IMR-90 (cell line): ENCODE data around the gene NUP54. TPM values are rescaled to one million over a fixed set of nuclear protein-coding genes. Genes with fewer than 3 reads are reported as not detected.

Source experiments
- ATAC-seq: fragments of 200-7000 bp; cut with Tn5 transposase; 2 replicates; pipeline ENCODE4 v1.9.1; 2020; ENCODE audit warnings: low read depth, mild to moderate bottlenecking, moderate library complexity
- BruUV-seq: library from RNA; stranded (reverse); fragments of 400-500 nt; replicated peaks from 2 replicates; lab custom pipeline; 2021; lab: Mats Ljungman, UMichigan
- CTCF ChIA-PET: fragments of 300-600 bp; formaldehyde crosslinking; extraction: SDS; loops from one replicate; lab custom pipeline; 2021; ENCODE audit warnings: antibody characterized with exemption; lab: Yijun Ruan, JAX
- POLR2A ChIA-PET: fragments of 300-600 bp; sonication (Branson Sonifier 250); formaldehyde crosslinking; loops from one replicate; lab custom pipeline; 2022; ENCODE audit warnings: antibody characterized with exemption; ENCODE audit not compliant: unreplicated experiment; lab: Charles Lee
- DNase-seq: peaks from one replicate; pipeline ENCODE4 v3.0.0; 2013
- H2AFZ ChIP-seq: replicated peaks from 2 replicates; pipeline ENCODE3; 2013; ENCODE audit warnings: low read length, mild to moderate bottlenecking; ENCODE audit not compliant: poor library complexity
- H2AK5ac ChIP-seq: 2 replicates; pipeline ENCODE4 v1.6.1; 2013; ENCODE audit warnings: low read depth, low read length, inconsistent platforms
- H2AK9ac ChIP-seq: replicated peaks from 2 replicates; pipeline ENCODE3; 2013; ENCODE audit warnings: mild to moderate bottlenecking, low read depth, low read length, moderate library complexity; ENCODE audit not compliant: poor library complexity
- H2BK120ac ChIP-seq: 2 replicates; pipeline ENCODE4 v1.6.1; 2013; ENCODE audit warnings: low read depth, low read length, inconsistent platforms
- H2BK15ac ChIP-seq: 3 replicates; pipeline ENCODE4 v1.6.1; 2013; ENCODE audit warnings: low read depth, low read length, inconsistent platforms
- H2BK20ac ChIP-seq: 2 replicates; pipeline ENCODE4 v1.6.1; 2013; ENCODE audit warnings: low read depth, mild to moderate bottlenecking, inconsistent platforms, low read length, moderate library complexity
- H2BK5ac ChIP-seq: 2 replicates; pipeline ENCODE4 v1.6.1; 2013; ENCODE audit warnings: mild to moderate bottlenecking, low read depth, low read length, inconsistent platforms; ENCODE audit not compliant: poor library complexity, severe bottlenecking
- H3K14ac ChIP-seq: replicated peaks from 2 replicates; pipeline ENCODE4 v1.6.1; 2013; ENCODE audit warnings: low read depth, low read length, inconsistent platforms
- H3K18ac ChIP-seq: 2 replicates; pipeline ENCODE4 v1.6.1; 2013; ENCODE audit warnings: low read depth, low read length, control low read depth
- H3K23ac ChIP-seq: 2 replicates; pipeline ENCODE4 v1.6.1; 2013; ENCODE audit warnings: low read depth, low read length, inconsistent platforms
- H3K27ac ChIP-seq: 2 replicates; pipeline ENCODE4 v1.5.1; 2013; ENCODE audit warnings: mild to moderate bottlenecking, control low read depth, low read length; ENCODE audit not compliant: insufficient read depth
- H3K27me3 ChIP-seq: 2 replicates; pipeline ENCODE4 v1.6.1; 2013; ENCODE audit warnings: low read length; ENCODE audit not compliant: control insufficient read depth, insufficient read depth
- H3K36me3 ChIP-seq: 2 replicates; pipeline ENCODE4 v1.6.1; 2013; ENCODE audit warnings: low read length, mixed read lengths; ENCODE audit not compliant: control insufficient read depth, insufficient read depth
- H3K4ac ChIP-seq: 2 replicates; pipeline ENCODE4 v1.6.1; 2013; ENCODE audit warnings: low read depth, low read length, inconsistent platforms
- H3K4me1 ChIP-seq: 2 replicates; pipeline ENCODE4 v1.6.1; 2013; ENCODE audit warnings: low read length, mixed read lengths; ENCODE audit not compliant: control insufficient read depth, insufficient read depth
- H3K4me2 ChIP-seq: 2 replicates; pipeline ENCODE4 v1.6.1; 2013; ENCODE audit warnings: low read depth, mild to moderate bottlenecking, control low read depth, low read length, moderate library complexity
- H3K4me3 ChIP-seq: 2 replicates; pipeline ENCODE4 v1.5.1; 2013; ENCODE audit warnings: low read depth, mild to moderate bottlenecking, control low read depth, low read length, moderate library complexity; ENCODE audit not compliant: insufficient read depth
- H3K56ac ChIP-seq: 2 replicates; pipeline ENCODE4 v1.6.1; 2013; ENCODE audit warnings: low read length, inconsistent platforms; ENCODE audit not compliant: insufficient read depth; ENCODE audit errors: extremely low read depth
- H3K79me1 ChIP-seq, 2 experiments: 2 replicates each; pipeline ENCODE4 v1.6.1; 2013; ENCODE audit warnings: low read length in 2 of 2, inconsistent platforms in 1 of 2, low read depth in 1 of 2
- H3K9ac ChIP-seq: 2 replicates; pipeline ENCODE4 v1.6.1; 2013; ENCODE audit warnings: low read depth, low read length, control low read depth
- H3K9me1 ChIP-seq: 2 replicates; pipeline ENCODE4 v1.6.1; 2013; ENCODE audit warnings: low read length, inconsistent platforms; ENCODE audit not compliant: insufficient read depth
- H3K9me3 ChIP-seq: 2 replicates; pipeline ENCODE4 v1.6.1; 2013; ENCODE audit warnings: low read length; ENCODE audit not compliant: control insufficient read depth, insufficient read depth
- H4K20me1 ChIP-seq: 2 replicates; pipeline ENCODE4 v1.6.1; 2013; ENCODE audit warnings: low read length, inconsistent platforms; ENCODE audit not compliant: insufficient read depth
- H4K5ac ChIP-seq: 2 replicates; pipeline ENCODE4 v1.6.1; 2013; ENCODE audit warnings: mild to moderate bottlenecking, low read depth, low read length, control low read depth
- H4K8ac ChIP-seq, 2 experiments: 2 replicates each; pipeline ENCODE4 v1.6.1; 2013; ENCODE audit warnings: low read depth in 2 of 2, low read length in 2 of 2, control low read depth in 1 of 2, inconsistent platforms in 1 of 2
- H4K91ac ChIP-seq: 2 replicates; pipeline ENCODE4 v1.6.1; 2013; ENCODE audit warnings: low read depth, low read length, inconsistent platforms; ENCODE audit not compliant: insufficient read depth
- BHLHE40 ChIP-seq: fragments of 150-350 bp; IDR thresholded peaks from 2 replicates; pipeline ENCODE4 v1.6.1; 2016; ENCODE audit warnings: mild to moderate bottlenecking, low read depth, low read length
- CEBPB ChIP-seq: IDR thresholded peaks from 2 replicates; pipeline ENCODE4 v1.6.1; 2012; ENCODE audit warnings: low read depth, low read length, improper control_type of control experiment
- CHD1 ChIP-seq: IDR thresholded peaks from 2 replicates; pipeline ENCODE4 v1.6.1; 2012; ENCODE audit warnings: low read depth, low read length, improper control_type of control experiment
- CTCF ChIP-seq: conservative IDR thresholded peaks from 2 replicates; pipeline ENCODE4 v1.5.1; 2012; ENCODE audit warnings: mild to moderate bottlenecking, low read depth, low read length, improper control_type of control experiment
- ELK1 ChIP-seq: fragments of 150-350 bp; IDR thresholded peaks from 2 replicates; pipeline ENCODE4 v1.6.1; 2016; ENCODE audit warnings: low read depth, mild to moderate bottlenecking, low read length, moderate library complexity, borderline replicate concordance
- FOS ChIP-seq: fragments of 150-350 bp; IDR thresholded peaks from 2 replicates; pipeline ENCODE4 v1.6.1; 2016; ENCODE audit warnings: low read depth, low read length
- MAFK ChIP-seq: IDR thresholded peaks from 2 replicates; pipeline ENCODE4 v1.6.1; 2012; ENCODE audit warnings: low read depth, low read length, improper control_type of control experiment
- MAZ ChIP-seq: IDR thresholded peaks from 2 replicates; pipeline ENCODE4 v1.6.1; 2012; ENCODE audit warnings: low read depth, mild to moderate bottlenecking, low read length, improper control_type of control experiment, moderate library complexity, borderline replicate concordance
- NFE2L2 ChIP-seq: fragments of 150-350 bp; IDR thresholded peaks from 2 replicates; pipeline ENCODE4 v1.6.1; 2016; ENCODE audit warnings: low read depth, mild to moderate bottlenecking, low read length
- POLR2A ChIP-seq: IDR thresholded peaks from 2 replicates; pipeline ENCODE4 v1.6.1; 2012; ENCODE audit warnings: mild to moderate bottlenecking, low read depth, low read length
- RAD21 ChIP-seq: IDR thresholded peaks from 2 replicates; pipeline ENCODE4 v1.6.1; 2012; ENCODE audit warnings: low read length, improper control_type of control experiment
- RFX5 ChIP-seq: IDR thresholded peaks from 2 replicates; pipeline ENCODE4 v1.8.0; 2012; ENCODE audit warnings: low read depth, mild to moderate bottlenecking, low read length, moderate library complexity
- SMC3 ChIP-seq: fragments of 150-350 bp; IDR thresholded peaks from 2 replicates; pipeline ENCODE4 v1.6.1; 2016; ENCODE audit warnings: low read depth, mild to moderate bottlenecking, antibody characterized with exemption, low read length, moderate library complexity
- USF2 ChIP-seq: fragments of 150-350 bp; IDR thresholded peaks from 2 replicates; pipeline ENCODE4 v1.6.1; 2017; ENCODE audit warnings: mild to moderate bottlenecking, antibody characterized with exemption, low read length, low read depth
- WGBS, 2 experiments: methylation state at CpG; one replicate each; pipeline versions ENCODE4 v1.1.5 to v1.1.7; 2013; ENCODE audit warnings: missing lambda C conversion rate in 2 of 2; ENCODE audit not compliant: insufficient read length in 1 of 2; ENCODE audit errors: extremely low coverage in 2 of 2; 5-methylcytosine and 5-hydroxymethylcytosine counted together
- dilution Hi-C: fragments of 300-500 bp; cut with HindIII; formaldehyde crosslinking; loops from one replicate; pipeline ENCODE4 v1.14.3; 2018; ENCODE audit warnings: low sequenced_read_pairs; ENCODE audit not compliant: unreplicated experiment
- in situ Hi-C: fragments of 300-500 bp; cut with MboI; formaldehyde crosslinking; loops from 3 replicates; pipeline ENCODE4 v1.14.3; 2019; ENCODE audit warnings: low sequenced_read_pairs, inconsistent platforms, mixed read lengths
- intact Hi-C: fragments of 100-400 bp; cut with micrococcal nuclease; formaldehyde crosslinking; loops from 2 replicates; pipeline ENCODE4 v1.10.0; 2022
- polyA plus RNA-seq, 3 experiments: library from polyadenylated mRNA; depleted of rRNA; stranded (reverse); fragments of >200 nt; gene quantifications; 2 replicates each; pipeline ENCODE4 v1.2.3, GENCODE V29; 2012; ENCODE audit warnings: low replicate concordance in 1 of 3
- total RNA-seq: library from RNA; depleted of rRNA; stranded (reverse); fragments of >200 nt; gene quantifications from 2 replicates; pipeline ENCODE4 v1.2.3, GENCODE V29; 2012

NUP54 gene
- total and polyA plus RNA-seq, 2 of the 4 experiments (the other 2 are of a cell fraction), result 24.6 to 44.4 TPM

GRCh38 chr4:76141241-76141640, 7.0 kb downstream of the NUP54 start:
- Histone ChIP-seq H3K9ac (no peak overlapping the region), H3K4me3 (no peak overlapping the region), H2AFZ (no peak overlapping the region), H3K27me3 (no peaks in the 10 kb centered on the region), H3K4me2 (no peak overlapping the region), H4K20me1 (peaks cover 8% of the 10 kb centered on the region; the same call in 1 of the 2 replicates), H3K23ac (no peak overlapping the region), H2BK5ac (no peak overlapping the region), H2AK9ac (no peak overlapping the region), H4K91ac (no peak overlapping the region), H4K8ac (no peak overlapping the region), H2AK5ac (no peak overlapping the region), H3K36me3 (peaks cover 12% of the 10 kb centered on the region), H3K4ac (no peak overlapping the region), H3K79me1 (peaks cover 21 to 56% of the 10 kb centered on the region in 2 experiments), H3K9me1 (no peaks in the 10 kb centered on the region; the same call in none of the 2 replicates), H3K9me3 (no peaks in the 10 kb centered on the region), H4K5ac (no peak overlapping the region), H3K4me1 (no peaks in the 10 kb centered on the region), H3K14ac (no peak overlapping the region), H3K27ac (no peak overlapping the region), H2BK120ac (no peak overlapping the region), H2BK20ac (no peak overlapping the region), H3K18ac (no peak overlapping the region), H2BK15ac (no peak overlapping the region), H3K56ac (no peak overlapping the region)
- intact Hi-C loops (no loop called here), dilution Hi-C loops (no loop called here), in situ Hi-C loops (no loop called here)
- DNase-seq, result no peak
- ChIA-PET CTCF (no interaction called here), POLR2A (no interaction called here)
- no TSS peak for BruUV-seq
- TF ChIP-seq CEBPB (no peak), USF2 (no peak), MAZ (no peak), POLR2A (no peak), BHLHE40 (no peak), ELK1 (no peak), NFE2L2 (no peak), RFX5 (no peak), CHD1 (no peak), SMC3 (no peak), CTCF (no peak), FOS (no peak), RAD21 (no peak), MAFK (no peak)
- no CpG with 5 or more reads among the region's 3 CpGs for WGBS, 2 experiments
- no peak for ATAC-seq
